ENCODE data around the gene FXYD1.

DNA sequence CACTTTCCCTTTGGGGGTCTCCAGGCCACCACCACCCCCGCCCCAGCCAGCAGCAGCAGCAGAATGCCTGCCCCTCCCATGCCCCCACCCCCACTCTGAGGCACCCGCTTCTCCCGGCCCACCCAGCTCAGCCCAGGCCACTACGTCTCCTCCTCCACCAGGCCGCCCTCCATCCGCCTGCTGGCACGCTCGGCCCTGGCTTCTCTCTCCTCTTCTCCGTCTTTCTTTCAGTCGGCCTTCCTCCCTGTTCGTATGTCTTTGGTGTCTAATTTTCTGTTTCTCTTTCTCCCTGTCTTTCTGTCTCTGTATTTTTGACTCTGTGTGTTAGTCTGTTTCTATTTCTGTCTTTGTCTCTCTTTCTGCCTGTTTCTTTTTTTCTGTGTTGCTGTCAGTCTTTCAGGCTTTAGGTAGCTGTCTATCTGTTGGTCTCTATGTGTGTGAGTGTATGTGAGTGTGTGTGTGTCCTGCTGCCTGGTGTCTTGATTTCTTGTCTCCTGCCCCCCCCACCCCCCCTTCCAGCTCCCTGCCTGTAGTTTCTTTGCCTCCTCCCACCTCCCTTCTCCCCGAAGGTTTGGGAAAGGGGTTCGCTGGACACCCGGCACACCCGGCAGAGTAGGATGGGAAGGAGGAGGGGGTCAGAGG is 3.9 kb upstream of the FXYD1 start, which contains the start of gene LGI4:
- TF ChIP-seq, protein P1, sequence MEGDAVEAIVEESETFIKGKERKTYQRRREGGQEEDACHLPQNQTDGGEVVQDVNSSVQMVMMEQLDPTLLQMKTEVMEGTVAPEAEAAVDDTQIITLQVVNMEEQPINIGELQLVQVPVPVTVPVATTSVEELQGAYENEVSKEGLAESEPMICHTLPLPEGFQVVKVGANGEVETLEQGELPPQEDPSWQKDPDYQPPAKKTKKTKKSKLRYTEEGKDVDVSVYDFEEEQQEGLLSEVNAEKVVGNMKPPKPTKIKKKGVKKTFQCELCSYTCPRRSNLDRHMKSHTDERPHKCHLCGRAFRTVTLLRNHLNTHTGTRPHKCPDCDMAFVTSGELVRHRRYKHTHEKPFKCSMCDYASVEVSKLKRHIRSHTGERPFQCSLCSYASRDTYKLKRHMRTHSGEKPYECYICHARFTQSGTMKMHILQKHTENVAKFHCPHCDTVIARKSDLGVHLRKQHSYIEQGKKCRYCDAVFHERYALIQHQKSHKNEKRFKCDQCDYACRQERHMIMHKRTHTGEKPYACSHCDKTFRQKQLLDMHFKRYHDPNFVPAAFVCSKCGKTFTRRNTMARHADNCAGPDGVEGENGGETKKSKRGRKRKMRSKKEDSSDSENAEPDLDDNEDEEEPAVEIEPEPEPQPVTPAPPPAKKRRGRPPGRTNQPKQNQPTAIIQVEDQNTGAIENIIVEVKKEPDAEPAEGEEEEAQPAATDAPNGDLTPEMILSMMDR (conservative IDR thresholded peaks at IDR 0.05; ENCODE audit: low read length), result no peak
- no peak for TF ChIP-seq EZH2phosphoT487 (IDR thresholded peaks at IDR 0.05; ENCODE audit: borderline replicate concordance, low read depth, low read length)
